Suprapubic skin (tissue), 4 donors: ENCODE data around the gene RAPH1. TPM values are rescaled to one million over a fixed set of nuclear protein-coding genes. Genes with fewer than 3 reads are reported as not detected.

Experiments
- DNase-seq, 2 donors: peaks; one replicate each; pipeline ENCODE4 v3.0.0-alpha.2; 2019; ENCODE audit warnings: low spot score in 2 of 2
- H3K27ac ChIP-seq: fragments of 200-600 bp; sonication (generic); one replicate; pipeline ENCODE4 v1.5.1; 2019
- H3K27me3 ChIP-seq: fragments of 200-600 bp; sonication (generic); one replicate; pipeline ENCODE4 v1.5.1; 2019
- H3K36me3 ChIP-seq: fragments of 200-600 bp; sonication (generic); one replicate; pipeline ENCODE4 v1.5.1; 2019
- H3K4me1 ChIP-seq: fragments of 200-600 bp; sonication (generic); one replicate; pipeline ENCODE4 v1.5.1; 2019
- H3K4me3 ChIP-seq: fragments of 200-600 bp; sonication (generic); one replicate; pipeline ENCODE4 v1.5.1; 2019; ENCODE audit warnings: mild to moderate bottlenecking
- H3K9me3 ChIP-seq: fragments of 200-600 bp; sonication (generic); one replicate; pipeline ENCODE4 v1.5.1; 2019
- CTCF ChIP-seq, 2 donors: fragments of 200-600 bp in 1 of 2; fragments of 450-650 bp in 1 of 2; sonication (generic) in 1 of 2; IDR thresholded peaks; one replicate each; pipeline ENCODE4 v1.5.1; 2016 to 2019; ENCODE audit warnings: antibody characterized with exemption in 2 of 2, mild to moderate bottlenecking in 1 of 2, moderate library complexity in 1 of 2
- EP300 ChIP-seq: sonication (generic); formaldehyde crosslinking; IDR thresholded peaks from one replicate; pipeline ENCODE4 v1.6.1; 2017; ENCODE audit warnings: antibody characterized with exemption
- POLR2A ChIP-seq, 2 donors: fragments of 450-650 bp; IDR thresholded peaks; one replicate each; pipeline ENCODE4 v1.6.1; 2017; ENCODE audit warnings: antibody characterized with exemption in 2 of 2, mild to moderate bottlenecking in 2 of 2, moderate library complexity in 2 of 2
- POLR2AphosphoS5 ChIP-seq, 3 donors: sonication (generic); formaldehyde crosslinking; IDR thresholded peaks; one replicate each; pipeline ENCODE4 v1.6.1; 2017; ENCODE audit warnings: antibody characterized with exemption in 3 of 3
- WGBS: methylation state at CpG from one replicate; pipeline ENCODE4 v1.1.5; 2018; 5-methylcytosine and 5-hydroxymethylcytosine counted together
- total RNA-seq, 4 donors: library from RNA; depleted of rRNA; stranded (reverse); fragments of >200 nt; gene quantifications; one replicate each; pipeline ENCODE4 v1.1.0, GENCODE V29; 2016

The RAPH1 gene
- total RNA-seq, 4 donors from 2014 or later, result 38.3 to 58.2 (median 49.3) TPM

DNA sequence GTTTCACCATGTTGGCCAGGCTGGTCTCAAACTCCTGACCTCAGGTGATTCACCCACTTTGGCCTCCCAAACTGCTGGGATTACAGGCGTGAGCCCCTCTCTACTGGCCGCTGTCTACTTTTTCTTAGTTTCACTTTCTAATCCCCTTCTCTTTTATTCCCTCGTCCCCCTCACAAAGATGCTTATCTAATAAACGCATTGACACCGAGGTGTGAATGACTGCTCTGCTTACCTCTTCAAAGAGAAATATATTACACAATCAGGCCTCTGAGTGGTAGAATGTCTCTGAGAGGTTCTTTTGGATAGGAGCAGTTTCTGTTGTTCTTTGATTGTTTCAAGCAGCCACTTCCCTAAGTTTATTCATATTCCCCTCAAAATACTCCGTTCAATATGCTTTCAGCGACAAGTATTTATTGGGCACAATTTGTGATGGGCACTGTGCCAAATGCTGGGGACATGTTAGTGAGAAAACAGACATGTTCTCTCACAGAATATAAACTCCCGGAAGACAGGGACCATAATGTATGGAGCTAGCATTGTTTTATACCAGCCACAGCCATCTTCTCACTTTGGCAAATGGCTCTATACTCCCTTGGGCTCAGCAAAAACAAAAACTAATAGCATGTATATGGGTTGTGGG, 34.7 kb upstream of the RAPH1 start:
- H3K9me3 ChIP-seq, result no peaks in the 10 kb centered on the region
- TF ChIP-seq POLR2A (IDR thresholded peaks at IDR 0.05), result no peak
- TF ChIP-seq EP300, result no peak
- no peak for TF ChIP-seq CTCF (IDR thresholded peaks at IDR 0.05)
- no peak for TF ChIP-seq POLR2AphosphoS5 (IDR thresholded peaks at IDR 0.05)
- H3K36me3 ChIP-seq, result no peaks in the 10 kb centered on the region
- H3K27ac ChIP-seq, result no peak overlapping the region
- WGBS, result 81% methylated on average over 8 of the region's 8 CpGs
- no peak overlapping the region for H3K4me3 ChIP-seq
- DNase-seq, result no peak
- H3K27me3 ChIP-seq, result no peaks in the 10 kb centered on the region
- peaks cover 6% of the 10 kb centered on the region for H3K4me1 ChIP-seq

- Histone ChIP-seq H3K4me3 (no peak overlapping the region), H3K27ac (no peak overlapping the region), H3K36me3 (no peaks in the 10 kb centered on the region), H3K27me3 (no peaks in the 10 kb centered on the region), H3K4me1 (peaks cover 6% of the 10 kb centered on the region), H3K9me3 (no peaks in the 10 kb centered on the region)
- no peak for DNase-seq
- WGBS, result 50% methylated on average over 1 of the region's 1 CpG
- no peak for TF ChIP-seq EP300
- no peak for TF ChIP-seq POLR2A (IDR thresholded peaks at IDR 0.05)
- TF ChIP-seq CTCF (IDR thresholded peaks at IDR 0.05), result no peak
- TF ChIP-seq POLR2AphosphoS5 (IDR thresholded peaks at IDR 0.05), result no peak
Observed at GRCh38 chr2:203567691-203568090, 32.6 kb upstream of the RAPH1 start.

DNA sequence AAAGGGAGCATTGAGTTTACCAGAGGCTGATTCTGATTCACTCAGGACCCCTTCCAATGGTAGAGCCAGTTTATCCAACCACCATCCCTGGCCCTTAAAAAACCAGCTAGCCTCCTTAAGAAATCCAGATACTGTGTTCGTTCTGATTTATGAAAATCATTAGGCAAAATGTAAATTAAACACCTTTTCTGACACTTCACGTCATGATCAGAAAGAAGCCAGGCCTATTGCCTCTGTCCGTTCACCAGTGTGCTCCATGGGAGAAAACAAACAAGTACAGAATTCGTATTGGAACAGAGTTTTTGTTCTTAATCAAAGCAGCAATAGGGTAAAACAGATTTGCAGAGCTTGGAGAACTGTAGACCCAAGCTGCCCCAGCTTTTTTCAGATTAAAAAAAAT, 31.1 kb upstream of the RAPH1 start:
- 92% methylated on average over 4 of the region's 4 CpGs for WGBS
- TF ChIP-seq POLR2AphosphoS5 (IDR thresholded peaks at IDR 0.05) (no peak), EP300 (no peak), CTCF (IDR thresholded peaks at IDR 0.05) (no peak), POLR2A (IDR thresholded peaks at IDR 0.05) (no peak)
- Histone ChIP-seq H3K27me3 (no peaks in the 10 kb centered on the region), H3K36me3 (no peaks in the 10 kb centered on the region), H3K4me1 (peaks cover 6% of the 10 kb centered on the region), H3K27ac (no peak overlapping the region), H3K9me3 (no peaks in the 10 kb centered on the region), H3K4me3 (no peak overlapping the region)
- DNase-seq, result no peak

GRCh38 chr2:203565076-203565475, 30.0 kb upstream of the RAPH1 start:
- Histone ChIP-seq H3K36me3 (no peaks in the 10 kb centered on the region), H3K27ac (no peak overlapping the region), H3K4me1 (peaks cover 6% of the 10 kb centered on the region), H3K4me3 (no peak overlapping the region), H3K9me3 (no peaks in the 10 kb centered on the region), H3K27me3 (no peaks in the 10 kb centered on the region)
- TF ChIP-seq EP300, result no peak
- TF ChIP-seq POLR2AphosphoS5 (IDR thresholded peaks at IDR 0.05), result no peak
- no peak for DNase-seq

DNA sequence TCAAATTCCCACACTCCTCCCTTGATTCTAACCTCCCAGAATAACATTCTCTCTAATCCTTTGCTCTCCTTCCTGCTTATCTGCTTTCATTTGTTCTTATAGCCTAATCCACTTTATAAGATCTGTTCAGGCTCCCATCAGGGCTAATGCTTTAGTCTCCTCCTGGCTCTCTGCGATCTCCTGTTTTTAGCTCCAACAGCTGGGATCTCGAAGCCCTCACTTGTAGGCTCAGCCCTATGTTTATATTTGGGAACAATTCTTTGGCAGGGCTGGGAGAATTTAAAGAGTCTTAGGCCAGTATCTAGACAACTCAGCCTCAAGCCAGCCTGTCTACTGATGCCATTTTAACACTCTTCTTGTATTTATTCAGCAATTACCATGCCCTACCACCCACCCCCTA, 27.2 kb upstream of the RAPH1 start:
- 83% methylated on average over 2 of the region's 2 CpGs for WGBS

DNA sequence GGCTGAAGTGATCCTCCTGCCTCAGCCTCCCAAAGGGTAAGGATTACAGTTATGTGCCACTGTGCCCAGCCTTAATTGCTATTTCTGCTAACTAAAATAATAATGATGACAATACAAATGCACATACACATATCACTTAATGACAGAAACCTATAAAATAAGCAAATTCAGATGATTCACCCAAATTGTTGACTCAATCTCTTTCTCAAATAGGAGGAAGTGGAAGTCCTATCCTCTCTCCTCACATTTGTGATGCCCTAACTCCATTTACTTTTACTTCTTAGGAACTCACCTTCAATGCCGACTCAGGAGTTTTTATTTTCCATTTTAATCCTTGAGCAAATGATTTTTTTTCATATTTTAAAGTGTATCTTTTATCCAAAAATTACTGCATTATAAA, 24.5 kb upstream of the RAPH1 start:
- no peak for DNase-seq
- Histone ChIP-seq H3K27me3 (no peaks in the 10 kb centered on the region), H3K4me3 (no peak overlapping the region), H3K36me3 (no peaks in the 10 kb centered on the region), H3K9me3 (no peaks in the 10 kb centered on the region), H3K27ac (no peak overlapping the region), H3K4me1 (no peaks in the 10 kb centered on the region)
- TF ChIP-seq POLR2AphosphoS5 (IDR thresholded peaks at IDR 0.05) (no peak), POLR2A (IDR thresholded peaks at IDR 0.05) (no peak), EP300 (no peak), CTCF (IDR thresholded peaks at IDR 0.05) (no peak)
- 2% methylated on average over 1 of the region's 1 CpG for WGBS

More for the DNA sequence above, 27.2 kb upstream of the RAPH1 start:
- Histone ChIP-seq H3K36me3 (no peaks in the 10 kb centered on the region), H3K27me3 (no peaks in the 10 kb centered on the region), H3K4me3 (no peak overlapping the region), H3K27ac (no peak overlapping the region), H3K9me3 (no peaks in the 10 kb centered on the region), H3K4me1 (peaks cover 3% of the 10 kb centered on the region)
- DNase-seq, result no peak
- TF ChIP-seq EP300 (no peak), POLR2A (IDR thresholded peaks at IDR 0.05) (no peak)
